H9 (cell line): ENCODE data around the gene ZSCAN31. TPM values are rescaled to one million over a fixed set of nuclear protein-coding genes. Genes with fewer than 3 reads are reported as not detected.

Experiments used
- DNase-seq: peaks from one replicate; pipeline ENCODE4 v3.0.0-alpha.2; 2017
- H2AFZ ChIP-seq: one replicate; pipeline ENCODE4 v1.6.1; 2013; ENCODE audit warnings: mild to moderate bottlenecking, low read length, control low read depth, moderate library complexity
- H2AK5ac ChIP-seq: 2 replicates; pipeline ENCODE4 v1.6.1; 2013; ENCODE audit warnings: low read length, control low read depth, mixed read lengths; ENCODE audit not compliant: insufficient read length
- H2BK120ac ChIP-seq: one replicate; pipeline ENCODE4 v1.6.1; 2013; ENCODE audit warnings: low read depth, mild to moderate bottlenecking, low read length, control low read depth, inconsistent platforms; ENCODE audit not compliant: poor library complexity, severe bottlenecking
- H2BK12ac ChIP-seq: 2 replicates; pipeline ENCODE4 v1.6.1; 2013; ENCODE audit warnings: low read length, control low read depth, mixed read lengths, low read depth; ENCODE audit not compliant: insufficient read length
- H2BK15ac ChIP-seq: 2 replicates; pipeline ENCODE4 v1.6.1; 2013; ENCODE audit warnings: low read depth, low read length, control low read depth
- H2BK20ac ChIP-seq: one replicate; pipeline ENCODE4 v1.6.1; 2013; ENCODE audit warnings: low read depth, mild to moderate bottlenecking, low read length, control low read depth, inconsistent platforms; ENCODE audit not compliant: poor library complexity, severe bottlenecking
- H2BK5ac ChIP-seq: 2 replicates; pipeline ENCODE4 v1.6.1; 2013; ENCODE audit warnings: low read length, control low read depth, mixed read lengths; ENCODE audit not compliant: insufficient read length
- H3K14ac ChIP-seq: 2 replicates; pipeline ENCODE4 v1.6.1; 2013; ENCODE audit warnings: low read length, control low read depth; ENCODE audit not compliant: insufficient read depth
- H3K18ac ChIP-seq: 2 replicates; pipeline ENCODE4 v1.6.1; 2013; ENCODE audit warnings: low read depth, mild to moderate bottlenecking, mixed read lengths, low read length, control low read depth; ENCODE audit not compliant: insufficient read length
- H3K23ac ChIP-seq: 2 replicates; pipeline ENCODE4 v1.6.1; 2013; ENCODE audit warnings: low read length, control low read depth, mixed read lengths, low read depth; ENCODE audit not compliant: insufficient read length
- H3K23me2 ChIP-seq: 2 replicates; pipeline ENCODE4 v1.6.1; 2013; ENCODE audit warnings: low read depth, mild to moderate bottlenecking, mixed read lengths, low read length, control low read depth; ENCODE audit not compliant: insufficient read length, poor library complexity, severe bottlenecking
- H3K27ac ChIP-seq: 2 replicates; pipeline ENCODE4 v1.5.1; 2013; ENCODE audit warnings: low read length, control low read depth, mixed read lengths, low read depth; ENCODE audit not compliant: insufficient read length
- H3K27me3 ChIP-seq: 2 replicates; pipeline ENCODE4 v1.6.1; 2013; ENCODE audit warnings: low read length, control low read depth, inconsistent platforms; ENCODE audit not compliant: insufficient read depth
- H3K4ac ChIP-seq: 2 replicates; pipeline ENCODE4 v1.6.1; 2013; ENCODE audit warnings: low read depth, mild to moderate bottlenecking, control low read depth, inconsistent platforms, low read length, moderate library complexity
- H3K4me1 ChIP-seq: 2 replicates; pipeline ENCODE4 v1.6.1; 2013; ENCODE audit warnings: low read length, control low read depth, inconsistent platforms; ENCODE audit not compliant: insufficient read depth
- H3K4me2 ChIP-seq: 2 replicates; pipeline ENCODE4 v1.6.1; 2013; ENCODE audit warnings: low read length, control low read depth, mixed read lengths; ENCODE audit not compliant: insufficient read length, insufficient read depth
- H3K56ac ChIP-seq: 2 replicates; pipeline ENCODE4 v1.6.1; 2013; ENCODE audit warnings: low read depth, mild to moderate bottlenecking, mixed read lengths, low read length, control low read depth; ENCODE audit not compliant: insufficient read length
- H3K79me1 ChIP-seq: 2 replicates; pipeline ENCODE4 v1.6.1; 2013; ENCODE audit warnings: low read depth, mild to moderate bottlenecking, moderate library complexity, low read length, control low read depth, inconsistent platforms; ENCODE audit not compliant: insufficient read depth, poor library complexity, severe bottlenecking
- H3K79me2 ChIP-seq: 2 replicates; pipeline ENCODE4 v1.6.1; 2013; ENCODE audit warnings: low read length, control low read depth, inconsistent platforms; ENCODE audit not compliant: insufficient read depth
- H3K9ac ChIP-seq: 2 replicates; pipeline ENCODE4 v1.6.1; 2013; ENCODE audit warnings: low read length, control low read depth, mixed read lengths; ENCODE audit not compliant: insufficient read length; ENCODE audit errors: extremely low read depth
- H3K9me3 ChIP-seq: one replicate; pipeline ENCODE4 v1.6.1; 2013; ENCODE audit warnings: low read depth, low read length, inconsistent platforms; ENCODE audit not compliant: control insufficient read depth
- H3T11ph ChIP-seq: one replicate; pipeline ENCODE4 v1.6.1; 2013; ENCODE audit warnings: mild to moderate bottlenecking, low read length, control low read depth, inconsistent platforms
- H4K20me1 ChIP-seq: one replicate; pipeline ENCODE4 v1.6.1; 2013; ENCODE audit not compliant: control insufficient read depth, insufficient read length, insufficient read depth
- H4K5ac ChIP-seq: 2 replicates; pipeline ENCODE4 v1.6.1; 2013; ENCODE audit warnings: low read depth, mild to moderate bottlenecking, mixed read lengths, low read length, control low read depth; ENCODE audit not compliant: insufficient read length
- H4K8ac ChIP-seq: replicated peaks from 2 replicates; pipeline ENCODE4 v1.6.1; 2013; ENCODE audit warnings: low read length, control low read depth, mixed read lengths, low read depth; ENCODE audit not compliant: insufficient read length
- H4K91ac ChIP-seq: 2 replicates; pipeline ENCODE4 v1.6.1; 2013; ENCODE audit warnings: low read depth, mild to moderate bottlenecking, moderate library complexity, mixed read lengths, low read length, control low read depth; ENCODE audit not compliant: insufficient read length
- H3K27ac Mint-ChIP-seq, 3 experiments: 2 replicates in 2 of 3; 3 replicates in 1 of 3; pipeline ENCODE4 v1.8.0; 2020 to 2021; ENCODE audit warnings: mixed read lengths in 3 of 3, mild to moderate bottlenecking in 1 of 3, moderate library complexity in 1 of 3
- H3K27me3 Mint-ChIP-seq: 2 replicates; pipeline ENCODE4 v1.8.0; 2021; ENCODE audit warnings: low read depth, mild to moderate bottlenecking, moderate library complexity, mixed read lengths
- H3K36me3 Mint-ChIP-seq, 3 experiments: 2 replicates in 2 of 3; 3 replicates in 1 of 3; pipeline ENCODE4 v1.8.0; 2020 to 2021; ENCODE audit warnings: low read depth in 3 of 3, mixed read lengths in 3 of 3; ENCODE audit not compliant: insufficient read depth in 1 of 3
- H3K4me1 Mint-ChIP-seq, 2 experiments: 2 replicates each; pipeline ENCODE4 v1.8.0; 2020; ENCODE audit warnings: mixed read lengths in 2 of 2
- H3K4me3 Mint-ChIP-seq, 2 experiments: 2 replicates in 1 of 2; 3 replicates in 1 of 2; pipeline ENCODE4 v1.8.0; 2020 to 2021; ENCODE audit warnings: mild to moderate bottlenecking in 2 of 2, mixed read lengths in 2 of 2, moderate library complexity in 1 of 2
- H3K9me3 Mint-ChIP-seq, 2 experiments: 2 replicates in 1 of 2; 3 replicates in 1 of 2; pipeline ENCODE4 v1.8.0; 2020; ENCODE audit warnings: mild to moderate bottlenecking in 2 of 2, mixed read lengths in 2 of 2, moderate library complexity in 1 of 2
- CTCF ChIP-seq: fragments of 200-600 bp; sonication (generic); conservative IDR thresholded peaks from 3 replicates; pipeline ENCODE4 v1.8.0; 2021; ENCODE audit warnings: antibody characterized with exemption, mild to moderate bottlenecking
- WGBS: extraction: QIAGEN DNeasy Blood & Tissue Kit; methylation state at CpG from one replicate; pipeline ENCODE4 v1.1.7; 2013; ENCODE audit warnings: missing lambda C conversion rate, low lambda C conversion rate, mixed read lengths; ENCODE audit not compliant: insufficient read length; ENCODE audit errors: extremely low coverage; 5-methylcytosine and 5-hydroxymethylcytosine counted together
- total RNA-seq: library from RNA; stranded (reverse); gene quantifications from 2 replicates; pipeline ENCODE4 v1.2.1, GENCODE V29; 2021

Gene ZSCAN31
- total RNA-seq, 1 experiment from 2014 or later: 7.1 TPM

- Histone ChIP-seq H3K23ac (no peak within 1 kb of the TSS), H4K91ac (no peak within 1 kb of the TSS), H3K27me3 (no peaks in the 10 kb centered on the region), H3K9ac (peak within 1 kb of the TSS; percentile 62), H2AK5ac (no peak within 1 kb of the TSS), H2BK15ac (no peak within 1 kb of the TSS), H2AFZ (peak within 1 kb of the TSS; percentile 66), H4K20me1 (no peaks in the 10 kb centered on the region), H3K4me1 (no peaks in the 10 kb centered on the region), H2BK5ac (no peak within 1 kb of the TSS), H2BK12ac (no peak within 1 kb of the TSS), H3K4ac (no peak within 1 kb of the TSS), H3K56ac (no peak within 1 kb of the TSS), H3K14ac (no peak within 1 kb of the TSS), H4K5ac (no peak within 1 kb of the TSS), H3K79me2 (no peaks in the 10 kb centered on the region; the same call in 1 of the 2 replicates), H3K18ac (no peak within 1 kb of the TSS), H2BK120ac (no peak within 1 kb of the TSS), H3K9me3 (no peaks in the 10 kb centered on the region), H3K79me1 (no peaks in the 10 kb centered on the region), H3K27ac (no peak within 1 kb of the TSS), H2BK20ac (no peak within 1 kb of the TSS), H3K23me2 (peaks cover 4% of the 10 kb centered on the region), H3T11ph (no peak within 1 kb of the TSS), H4K8ac (no peak within 1 kb of the TSS), H3K4me2 (peak within 1 kb of the TSS; percentile 93)
- Mint-ChIP-seq H3K27me3 (peaks cover 1% of the 10 kb centered on the region; the same call in 1 of the 2 replicates), H3K4me3 (peak within 1 kb of the TSS; percentile 95 to 97), H3K27ac (peak within 1 kb of the TSS in 2 of 3 experiments; percentile 23 to 92; a peak in 2 of 7 replicates), H3K36me3 (peaks cover 5 to 31% (median 28%) of the 10 kb centered on the region in 3 experiments; a peak in 6 of 7 replicates), H3K4me1 (peaks cover 13% of the 10 kb centered on the region in 2 experiments), H3K9me3 (no peaks in the 10 kb centered on the region)
- no peak for TF ChIP-seq CTCF
- no CpG with 5 or more reads among the region's 50 CpGs for WGBS
- peak; percentile 88 for DNase-seq
Observed at GRCh38 chr6:28281288-28282064, 54.5 kb downstream of the ZSCAN31 start, which contains the start of gene PGBD1. PGBD1 (plus strand) TSS chr6:28281572; CDS start chr6:28283814, 2,242 bp downstream.
